OCI-M2 (cell line): ENCODE data around the gene ATG4A.

ENCODE experiments used
- DNase-seq: peaks from one replicate; lab custom pipeline; 2025; ENCODE audit not compliant: unreplicated experiment; lab: John Stamatoyannopoulos, UW

Gene ATG4A

DNA sequence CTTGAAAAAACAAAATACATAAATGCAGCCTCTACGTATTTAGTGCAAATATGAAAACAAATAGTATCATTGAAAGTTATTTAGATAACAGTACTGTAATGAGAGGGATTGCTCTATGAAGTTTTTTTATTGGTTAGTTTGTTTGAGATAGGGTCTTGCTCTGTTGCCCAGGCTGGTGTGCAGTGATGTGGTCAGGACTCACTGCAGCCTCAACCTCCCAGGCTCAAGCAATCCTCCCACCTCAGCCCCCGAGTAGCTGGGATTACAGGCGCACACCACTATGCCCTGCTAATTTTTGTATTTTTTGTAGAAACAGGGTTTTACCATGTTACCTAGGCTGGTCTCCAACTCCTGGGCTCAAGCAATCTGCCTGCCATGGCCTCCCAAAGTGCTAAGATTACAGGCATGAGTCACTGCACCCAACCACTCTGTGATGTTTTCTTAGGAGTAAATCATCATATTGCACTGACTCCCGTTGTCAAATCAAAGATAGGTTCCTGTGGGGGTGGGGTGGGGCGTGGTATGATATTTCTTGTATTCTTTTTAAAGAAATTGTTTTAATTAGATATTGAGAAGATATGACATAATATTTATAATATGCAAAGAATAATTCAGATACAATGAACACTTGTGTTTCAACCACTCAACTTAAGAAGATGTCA is 75.8 kb downstream of the ATG4A start:
- no peak for DNase-seq

DNA sequence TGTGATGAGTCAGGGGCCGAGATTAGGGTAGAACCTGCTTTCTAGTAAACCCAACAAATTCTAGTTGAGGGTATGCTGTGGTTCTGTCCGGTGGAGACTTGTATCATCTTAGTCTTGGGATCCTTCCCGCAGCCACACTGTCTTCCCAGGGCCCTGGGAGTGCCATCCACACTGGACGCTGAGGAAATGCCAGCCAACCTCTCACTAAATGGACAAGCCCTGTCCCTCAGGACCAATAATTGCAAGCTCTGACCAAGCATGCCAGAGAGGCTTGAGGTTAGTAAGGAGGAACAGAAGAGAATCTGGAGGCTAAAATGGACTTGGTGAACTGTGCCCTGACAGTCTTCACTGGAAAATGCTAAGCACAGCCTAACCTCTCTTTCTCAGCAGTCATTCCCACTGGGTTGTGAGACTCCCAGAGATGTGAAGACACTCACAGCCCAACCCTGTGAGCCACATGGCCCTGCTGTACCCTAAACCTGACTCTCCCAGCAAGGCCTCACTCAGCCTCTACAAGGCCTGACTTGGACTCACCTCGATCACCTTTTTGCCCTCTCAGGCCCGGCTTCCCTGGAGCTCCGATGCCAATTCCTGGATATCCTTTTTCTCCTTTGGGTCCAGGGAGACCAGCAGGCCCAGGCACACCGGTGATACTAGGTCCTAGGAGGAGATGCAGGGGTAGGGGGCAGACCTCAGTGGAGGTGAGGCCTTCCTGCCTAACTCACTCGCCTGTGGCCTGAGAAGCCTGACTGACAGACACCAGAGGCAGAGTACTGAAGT is 77.6 kb downstream of the ATG4A start:
- no peak for DNase-seq

DNA sequence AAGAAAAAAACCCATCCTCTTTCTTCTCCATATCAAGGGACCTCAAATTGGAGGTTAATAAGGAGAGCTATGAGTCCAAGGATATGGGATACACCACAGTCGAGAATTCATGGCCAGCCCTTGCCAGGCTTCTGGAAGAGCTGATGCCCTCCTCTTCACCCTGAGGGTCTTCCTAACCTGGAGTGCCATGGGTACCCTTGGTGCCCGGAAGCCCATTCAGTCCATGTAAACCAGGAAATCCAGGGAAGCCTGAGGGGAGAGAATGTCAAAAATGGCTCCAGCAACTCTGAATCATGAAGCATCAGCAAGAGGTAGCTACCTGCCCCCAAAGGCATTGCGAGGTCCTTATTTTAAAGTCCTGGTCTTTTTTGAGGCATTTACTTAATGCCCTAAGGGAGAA is 78.2 kb downstream of the ATG4A start:
- no peak for DNase-seq

DNA sequence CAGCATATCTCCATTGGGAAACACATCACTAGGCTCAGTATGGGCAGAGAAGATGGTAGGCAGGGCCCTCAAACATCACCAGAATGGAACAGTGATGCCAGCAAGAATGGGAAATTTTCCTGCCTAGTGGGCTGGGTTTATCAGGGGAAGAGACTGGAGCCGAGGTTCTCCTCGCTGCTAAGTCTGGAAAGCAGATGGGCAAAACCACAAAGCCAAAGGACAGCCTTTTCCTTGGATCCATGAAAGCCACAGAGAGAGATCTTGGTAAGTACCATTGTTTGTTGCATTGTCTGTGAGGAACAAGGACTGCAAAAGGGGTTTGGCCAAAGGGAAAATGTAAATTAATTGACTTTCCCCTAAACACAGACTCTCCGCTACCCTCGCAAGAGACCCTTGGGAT is 80.1 kb downstream of the ATG4A start:
- DNase-seq: no peak

DNA sequence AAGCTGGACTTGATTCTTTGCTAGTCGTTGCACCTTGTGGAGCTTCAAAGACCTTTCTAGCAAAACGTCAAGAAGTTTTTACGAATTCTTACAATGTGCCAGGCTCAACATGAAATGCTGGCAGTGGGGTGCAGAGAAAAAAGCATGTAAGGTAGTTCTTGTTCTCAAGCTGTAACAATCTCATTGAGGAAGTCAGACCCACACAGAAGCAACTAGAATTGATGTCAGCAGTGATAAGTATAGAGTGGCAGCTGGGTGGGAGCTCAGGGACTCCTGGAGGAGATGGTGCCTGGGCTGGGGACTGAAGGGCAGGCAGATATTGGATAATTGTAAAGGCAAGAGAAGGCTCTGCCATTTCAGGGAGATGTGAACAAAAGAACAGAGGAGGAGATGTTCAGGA is 82.3 kb downstream of the ATG4A start:
- no peak for DNase-seq

DNA sequence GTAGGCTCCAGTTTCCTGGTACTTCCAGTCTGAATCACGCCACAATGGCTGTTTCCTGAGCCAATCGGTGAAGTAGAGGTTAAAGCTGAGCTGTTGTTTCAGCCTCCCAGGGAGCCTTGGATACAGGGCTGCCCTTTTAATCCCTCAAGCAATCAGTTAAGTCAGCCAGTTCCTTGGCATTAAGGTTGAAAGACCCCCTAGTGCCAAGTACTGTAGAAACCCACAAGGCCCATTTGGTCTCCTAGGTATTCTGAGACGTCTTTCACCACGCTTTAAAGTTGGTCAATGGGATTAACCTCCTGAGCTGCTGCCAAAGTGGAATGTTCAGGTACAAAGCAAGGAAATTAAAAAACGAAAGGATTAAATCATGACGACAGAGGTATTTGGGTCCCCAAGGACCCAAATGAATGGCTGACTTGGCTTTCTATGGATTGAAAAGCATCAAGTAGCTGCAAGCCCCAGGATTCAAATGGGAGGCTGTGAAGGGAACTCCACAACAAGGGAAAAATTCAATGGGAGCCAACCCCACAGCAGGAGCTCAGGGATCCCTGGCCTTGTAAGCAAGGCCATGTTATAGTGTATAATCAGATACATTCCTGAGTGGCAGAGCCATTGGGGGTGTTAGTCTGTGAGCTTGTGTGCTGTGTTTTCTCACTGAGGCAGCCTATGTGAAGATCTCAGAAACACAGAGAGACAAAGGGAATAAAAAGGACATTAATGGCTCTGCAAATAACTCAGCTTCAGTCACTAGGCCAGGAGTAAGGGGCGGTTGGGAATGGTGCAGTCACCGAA is 86.0 kb downstream of the ATG4A start:
- DNase-seq: no peak

DNA sequence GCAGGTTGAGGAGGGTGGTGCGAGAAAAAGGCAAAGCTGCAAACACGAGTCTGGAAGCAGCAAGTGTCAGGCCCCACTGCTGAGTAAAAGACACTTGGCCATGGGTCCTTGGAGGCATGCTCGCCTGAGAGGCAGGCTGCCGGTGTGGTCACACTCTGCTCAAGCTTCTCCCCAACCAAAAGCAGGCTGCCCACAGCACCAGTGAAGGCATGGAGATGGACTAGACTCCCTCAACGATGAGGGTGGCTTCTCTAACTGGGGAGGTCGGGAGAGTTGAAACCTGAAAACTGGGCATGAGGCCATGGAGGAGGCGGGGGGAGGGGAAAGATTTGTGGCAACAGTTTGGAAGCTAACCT is 86.5 kb downstream of the ATG4A start:
- no peak for DNase-seq

DNA sequence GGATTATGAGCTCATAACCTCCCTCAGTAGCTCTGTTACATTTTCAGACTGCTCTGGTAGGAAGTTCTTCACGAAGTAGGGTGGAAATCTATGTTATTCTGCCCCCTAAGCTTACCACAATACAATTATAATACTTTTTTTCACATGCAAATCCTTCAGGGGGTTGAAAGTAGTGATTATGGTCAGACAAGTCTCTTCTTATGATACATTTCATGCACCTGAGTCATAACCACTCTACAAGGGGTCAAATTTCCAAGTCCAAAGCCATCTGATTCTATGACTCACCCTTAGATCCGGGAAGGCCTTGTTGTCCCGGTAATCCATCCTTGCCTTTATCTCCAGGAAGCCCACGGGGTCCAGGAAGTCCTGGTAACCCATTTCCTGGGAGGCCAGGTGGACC is 95.2 kb downstream of the ATG4A start:
- no peak for DNase-seq

DNA sequence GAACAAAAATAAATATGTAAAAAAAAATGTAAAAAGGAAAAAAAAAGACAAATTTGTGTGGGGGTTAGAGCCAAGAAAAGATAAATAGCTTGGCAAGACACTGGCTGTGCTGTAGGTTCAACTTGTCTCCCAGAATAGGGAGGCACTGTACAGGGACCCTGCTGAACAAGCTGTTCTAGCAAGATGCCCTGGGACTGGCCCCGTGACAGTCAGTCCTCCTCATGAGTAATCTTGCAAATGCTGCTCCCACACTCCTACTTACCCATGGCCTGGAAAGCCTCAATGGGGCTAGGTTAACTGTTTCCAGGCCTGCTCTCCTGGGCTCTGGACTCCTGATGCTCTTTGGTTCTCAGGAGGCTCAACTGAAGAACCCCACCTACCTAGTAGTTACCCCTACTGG is 106.8 kb downstream of the ATG4A start:
- DNase-seq: no peak

DNA sequence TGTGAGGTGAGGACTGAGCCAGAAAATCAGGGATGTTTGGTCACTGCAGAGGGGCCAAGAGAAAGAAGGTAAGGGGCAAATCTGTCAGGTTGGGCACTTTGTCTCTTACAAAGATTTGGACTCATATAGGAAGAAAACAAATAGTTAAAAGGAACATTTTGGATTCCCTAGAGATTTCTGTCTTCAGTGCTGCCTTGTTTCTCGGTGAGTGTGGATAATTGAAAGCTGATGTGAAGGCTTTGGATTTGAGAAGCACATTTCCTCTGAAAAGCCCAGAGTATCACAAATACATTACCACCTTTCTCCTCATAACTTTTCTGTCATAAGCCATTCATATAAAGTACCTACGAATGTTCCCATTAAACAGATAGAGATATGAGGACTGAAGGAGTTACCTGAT is 107.5 kb downstream of the ATG4A start:
- no peak for DNase-seq

DNA sequence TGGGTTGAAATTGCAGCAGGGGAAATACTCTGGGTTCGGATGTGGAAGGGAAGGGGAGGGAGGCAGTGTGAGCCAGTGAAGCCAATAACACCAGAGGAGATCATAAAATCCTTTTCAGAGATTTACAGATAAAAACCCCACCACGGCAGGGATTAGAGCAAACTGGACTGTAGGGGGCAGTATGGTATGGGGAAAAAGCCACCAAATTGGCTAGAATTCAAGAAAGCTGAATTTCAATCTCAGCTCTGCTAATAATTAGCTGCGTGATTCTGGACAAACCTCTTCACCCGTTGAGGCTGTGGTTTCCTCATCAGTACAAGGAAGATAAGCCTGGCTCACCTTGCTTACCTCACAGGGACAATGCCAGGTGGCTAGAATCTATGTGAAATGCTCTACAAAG is 108.1 kb downstream of the ATG4A start:
- DNase-seq: no peak

DNA sequence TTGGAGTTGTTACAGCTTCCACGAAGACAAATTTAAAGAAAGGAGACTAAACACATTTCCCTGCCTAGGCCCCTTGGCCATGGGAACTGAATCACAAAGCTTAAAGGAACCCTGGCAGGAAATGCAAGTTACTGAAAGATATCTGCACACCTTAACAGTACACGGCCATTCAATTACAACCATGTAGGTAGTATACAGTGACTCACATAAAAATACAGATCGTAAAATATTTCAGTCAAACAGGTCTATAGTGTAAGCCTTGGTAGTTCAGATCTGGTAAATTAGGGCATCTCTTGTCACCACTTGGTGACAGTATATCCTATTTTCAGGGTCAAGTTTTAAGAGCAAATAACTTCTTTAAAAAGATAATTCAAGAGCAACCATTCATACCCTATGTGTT is 112.0 kb downstream of the ATG4A start:
- no peak for DNase-seq
